ENCODE results near the gene PDSS2. TPM values are rescaled to one million over a fixed set of nuclear protein-coding genes. Genes with fewer than 3 reads are reported as not detected.

The PDSS2 gene
- total and polyA plus RNA-seq, 4 donors = 10.5 to 20.9 (median 16.0) TPM

GRCh38 chr6:107439406-107439805 is 20.0 kb downstream of the PDSS2 start:
- Histone ChIP-seq H3K4me3 (ENCODE audit: low read depth in 1 of 3, low read length in 3 of 3) (no peak overlapping the region), H3K9me3 (ENCODE audit: control insufficient read depth in 4 of 4, low read length in 3 of 4) (no peaks in the 10 kb centered on the region), H3K4me1 (ENCODE audit: control insufficient read depth in 4 of 4, insufficient read depth in 4 of 4, low read length in 3 of 4) (no peaks in the 10 kb centered on the region), H3K27me3 (ENCODE audit: control insufficient read depth in 4 of 4, insufficient read depth in 4 of 4, low read length in 3 of 4) (no peaks in the 10 kb centered on the region), H3K9ac (ENCODE audit: low read depth in 1 of 2, low read length in 2 of 2) (no peak overlapping the region), H3K36me3 (ENCODE audit: control insufficient read depth in 4 of 4, insufficient read depth in 3 of 4, low read depth in 1 of 4, low read length in 3 of 4) (no peaks in the 10 kb centered on the region), H3K27ac (ENCODE audit: low read depth in 1 of 2, low read length in 2 of 2) (no peak overlapping the region)
- DNase-seq (ENCODE audit: low spot score) = no peak
- 0% methylated on average over 1 of the region's 1 CpG for WGBS
- TF ChIP-seq GABPA (IDR thresholded peaks at IDR 0.05 in 1 of 2, conservative IDR thresholded peaks at IDR 0.05 in 1 of 2) (no peak), RXRA (IDR thresholded peaks at IDR 0.05) (no peak), NR2F2 (IDR thresholded peaks at IDR 0.05) (no peak), CTCF (IDR thresholded peaks at IDR 0.05; ENCODE audit: low read depth, low read length, missing input control) (no peak), RAD21 (IDR thresholded peaks at IDR 0.05) (no peak), YY1 (IDR thresholded peaks at IDR 0.05) (no peak), REST (IDR thresholded peaks at IDR 0.05) (no peak), ZBTB33 (IDR thresholded peaks at IDR 0.05) (no peak), FOXA1 (IDR thresholded peaks at IDR 0.05) (no peak), ATF3 (IDR thresholded peaks at IDR 0.05) (no peak), MAX (IDR thresholded peaks at IDR 0.05) (no peak), TAF1 (conservative IDR thresholded peaks at IDR 0.05) (no peak), FOXA2 (IDR thresholded peaks at IDR 0.05) (no peak), EGR1 (IDR thresholded peaks at IDR 0.05; ENCODE audit: low read depth in 2 of 2) (no peak), SP1 (IDR thresholded peaks at IDR 0.05) (no peak), HNF4A (conservative IDR thresholded peaks at IDR 0.05) (no peak), JUND (IDR thresholded peaks at IDR 0.05) (no peak), HNF4G (IDR thresholded peaks at IDR 0.05) (no peak)
